SIG-M5 (cell line): ENCODE measurements around the gene MOB3A.
"Not testable (repeated sequence)": the region's sequence is repeated elsewhere in the genome, so short reads cannot be mapped to it uniquely, and the experiment has no call there.

Experiments used
- DNase-seq: peaks from one replicate; lab custom pipeline; 2025; lab: John Stamatoyannopoulos, UW

MOB3A gene

DNA sequence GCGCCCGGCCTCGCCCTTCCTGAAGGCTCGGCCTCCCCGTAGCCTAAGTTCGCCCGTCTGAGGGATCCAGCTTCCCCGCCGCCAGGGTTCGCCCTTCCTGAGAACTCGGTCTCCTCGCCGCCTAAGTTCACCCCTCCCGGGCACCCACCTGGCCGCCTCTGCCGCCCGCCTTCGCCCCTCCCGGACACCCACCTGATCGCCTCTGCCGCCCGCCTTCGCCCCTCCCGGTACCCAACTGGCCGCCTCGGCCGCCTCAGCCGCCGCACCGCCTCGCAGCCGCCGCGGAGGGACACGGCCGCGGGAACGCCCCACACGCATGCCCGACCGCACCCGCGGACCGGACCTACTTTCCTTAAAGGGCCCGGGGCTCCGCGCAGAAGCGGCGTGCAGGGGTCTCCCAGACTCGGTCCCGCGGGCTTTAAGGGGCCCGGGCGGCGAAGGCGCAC lies at the start of gene MOB3A:
TSS of gene MOB3A (minus strand) at position 293 of the 446 bp plus-strand sequence. CDS start 17,766 bp downstream, outside the sequence.
- DNase-seq, result no peak

DNA sequence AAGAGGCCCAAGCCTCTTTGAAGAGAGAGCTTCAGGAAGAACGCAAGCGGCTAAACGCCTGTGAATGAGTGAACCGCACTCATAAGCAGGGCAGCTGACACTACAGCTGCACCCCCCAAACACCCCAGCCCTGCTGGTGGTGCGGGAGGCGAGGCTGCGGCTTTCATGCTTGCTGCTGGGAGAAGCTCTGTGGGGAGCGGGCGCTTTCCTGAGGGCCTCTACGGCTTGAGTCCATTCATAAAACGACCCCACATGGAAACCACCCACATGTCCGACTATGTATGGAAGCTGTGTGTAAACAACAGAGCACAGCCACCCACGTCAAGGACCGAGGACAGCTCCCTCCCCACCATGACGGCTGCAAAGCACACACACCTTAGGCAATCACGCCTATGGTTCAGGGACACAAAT lies 49.7 kb upstream of the MOB3A start:
- no peak for DNase-seq

GRCh38 chr19:2144190-2144589 lies 48.1 kb upstream of the MOB3A start:
- no peak for DNase-seq

GRCh38 chr19:2142173-2142829 lies 46.2 kb upstream of the MOB3A start:
- no peak for DNase-seq

DNA sequence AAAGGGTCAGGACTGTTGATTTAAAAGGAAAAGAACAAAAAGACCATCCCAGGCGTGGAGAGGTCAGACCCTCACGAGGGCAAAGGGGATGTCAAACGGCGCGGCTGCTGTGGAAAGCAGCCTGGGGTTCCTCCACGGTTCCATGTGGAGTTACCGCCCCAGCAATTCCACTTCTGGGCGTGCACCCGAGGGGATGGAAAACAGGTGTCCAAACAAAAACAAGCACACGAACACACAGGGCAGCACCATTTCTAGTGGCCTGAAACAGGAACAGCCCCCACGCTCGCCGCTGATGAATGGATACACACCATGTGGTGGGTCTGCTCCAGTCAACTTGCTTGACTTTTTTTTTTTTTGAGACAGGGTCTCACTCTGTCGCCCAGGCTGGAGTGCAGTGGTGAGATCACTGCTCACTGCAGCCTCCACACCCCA lies 44.0 kb upstream of the MOB3A start:
- no peak for DNase-seq

DNA sequence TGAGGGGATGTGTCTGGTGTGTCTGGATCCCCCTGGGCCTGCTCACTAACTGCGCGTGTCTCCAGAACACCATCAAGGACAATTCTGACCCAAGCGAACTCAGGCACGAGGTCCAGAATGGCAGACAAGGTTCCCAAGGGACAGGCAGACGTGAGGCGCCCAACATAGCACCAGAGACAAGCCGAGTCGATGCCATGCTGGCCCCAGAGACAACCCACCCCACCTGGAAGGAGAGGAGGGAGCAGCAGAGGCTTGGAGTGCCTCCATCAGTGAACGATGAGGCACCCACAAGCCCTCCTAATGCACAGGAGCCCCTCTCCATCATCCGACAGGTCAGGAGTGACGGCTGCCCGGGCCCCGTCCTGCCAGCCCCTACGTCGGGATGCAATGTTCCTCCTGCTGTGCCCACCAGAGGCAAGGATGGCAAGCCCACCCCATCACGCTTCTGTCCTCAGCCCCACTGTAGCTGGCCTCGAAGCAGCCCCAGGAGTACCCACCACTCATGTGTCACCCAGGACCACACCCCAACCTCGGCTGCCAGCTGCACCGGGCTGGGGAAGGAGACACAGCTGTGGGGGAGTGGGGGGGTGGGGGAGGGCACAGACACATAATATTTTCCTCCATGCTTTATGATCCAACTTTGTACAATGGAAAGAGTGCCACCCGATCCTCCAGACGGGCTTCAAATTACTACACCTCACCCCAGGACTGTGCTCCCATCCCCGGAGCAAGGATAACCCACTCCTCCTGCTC lies 43.4 kb upstream of the MOB3A start:
- DNase-seq, result no peak

GRCh38 chr19:2138061-2138728 lies 42.1 kb upstream of the MOB3A start:
- DNase-seq, result no peak

GRCh38 chr19:2136796-2137195 lies 40.7 kb upstream of the MOB3A start:
- DNase-seq, result no peak

- DNase-seq, result no peak
Observed at GRCh38 chr19:2135474-2136402, 39.6 kb upstream of the MOB3A start.

DNA sequence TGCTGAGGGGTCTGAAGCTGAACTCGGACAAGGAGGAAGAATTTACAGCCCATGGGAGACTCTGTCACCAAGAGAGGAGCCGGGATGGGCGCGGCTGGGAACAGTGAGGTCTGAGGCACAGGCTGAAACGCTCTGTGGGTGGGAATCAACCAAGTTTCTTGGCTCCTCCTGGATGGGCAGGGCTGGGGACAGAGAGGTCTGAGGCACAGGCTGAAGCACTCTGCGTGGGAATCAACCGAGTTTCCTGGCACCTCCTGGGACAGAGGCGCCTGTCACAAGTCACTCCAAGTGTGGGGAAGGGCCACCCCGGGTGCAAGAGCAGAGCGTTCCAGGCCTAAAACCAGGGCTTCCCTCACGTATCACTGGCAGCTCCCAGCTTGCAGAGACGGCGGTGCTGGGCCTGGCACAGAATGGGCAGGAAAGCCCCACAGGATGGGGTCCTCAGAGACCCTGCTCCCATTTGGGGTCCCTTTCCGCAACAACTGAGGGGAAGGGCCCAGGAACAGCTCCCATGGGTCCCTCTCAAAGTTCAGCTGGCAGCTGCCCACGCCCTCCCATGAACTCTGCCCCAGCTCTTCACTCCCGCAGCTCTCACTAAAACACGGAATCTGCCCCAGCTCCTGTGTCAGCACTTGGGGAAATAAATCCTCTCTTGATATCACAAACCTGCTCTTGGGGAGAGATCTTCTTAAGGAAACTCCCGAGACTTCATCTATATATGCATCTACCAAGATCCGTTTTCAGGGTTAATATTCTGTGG lies 36.8 kb upstream of the MOB3A start:
- no peak for DNase-seq

GRCh38 chr19:2132191-2132590 lies 36.1 kb upstream of the MOB3A start:
- DNase-seq, result no peak

- DNase-seq, result not testable (repeated sequence)
Observed at GRCh38 chr19:2131012-2131975, 35.2 kb upstream of the MOB3A start.

GRCh38 chr19:2129892-2130770 lies 34.0 kb upstream of the MOB3A start:
- DNase-seq, result no peak

DNA sequence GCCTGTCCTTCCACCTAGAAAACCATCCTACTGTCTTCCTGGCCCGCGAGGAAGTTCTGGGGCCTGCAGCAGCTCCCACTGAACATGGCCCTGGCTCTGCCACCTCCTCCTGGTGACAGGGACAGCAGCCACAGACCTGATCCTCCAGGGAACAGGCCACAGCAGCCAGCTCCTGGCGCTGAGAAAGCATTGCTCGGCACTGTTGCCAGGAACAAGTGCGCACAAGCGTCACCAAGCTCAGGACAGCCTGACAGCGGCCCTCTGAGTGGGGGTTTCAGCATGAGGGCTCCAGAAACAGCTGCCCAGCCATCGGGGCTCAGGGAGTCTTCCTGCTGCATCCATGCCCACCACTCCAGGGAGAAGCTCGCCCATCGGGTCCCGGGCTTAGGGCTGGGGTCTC lies 33.4 kb upstream of the MOB3A start:
- DNase-seq, result no peak

- DNase-seq, result no peak
Observed at GRCh38 chr19:2129022-2129421, 32.9 kb upstream of the MOB3A start.

DNA sequence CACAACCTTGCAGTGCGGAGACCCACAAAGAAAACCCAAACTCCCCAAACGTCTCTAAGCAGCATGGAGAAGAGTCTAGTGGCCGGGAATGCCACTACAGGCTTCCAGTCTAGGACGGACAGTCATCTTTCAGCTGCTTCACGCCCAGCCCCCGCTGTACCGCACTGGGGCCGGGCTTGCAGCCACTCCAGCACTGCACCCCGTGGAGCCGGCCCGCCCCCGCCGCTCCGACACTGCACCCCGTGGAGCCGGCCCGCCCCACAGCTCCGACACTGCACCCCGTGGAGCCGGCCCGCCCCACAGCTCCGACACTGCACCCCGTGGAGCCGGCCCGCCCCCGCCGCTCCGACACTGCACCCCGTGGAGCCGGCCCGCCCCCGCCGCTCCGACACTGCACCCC lies 32.1 kb upstream of the MOB3A start:
- DNase-seq, result not testable (repeated sequence)

GRCh38 chr19:2127758-2128157 lies 31.6 kb upstream of the MOB3A start:
- no peak for DNase-seq

DNA sequence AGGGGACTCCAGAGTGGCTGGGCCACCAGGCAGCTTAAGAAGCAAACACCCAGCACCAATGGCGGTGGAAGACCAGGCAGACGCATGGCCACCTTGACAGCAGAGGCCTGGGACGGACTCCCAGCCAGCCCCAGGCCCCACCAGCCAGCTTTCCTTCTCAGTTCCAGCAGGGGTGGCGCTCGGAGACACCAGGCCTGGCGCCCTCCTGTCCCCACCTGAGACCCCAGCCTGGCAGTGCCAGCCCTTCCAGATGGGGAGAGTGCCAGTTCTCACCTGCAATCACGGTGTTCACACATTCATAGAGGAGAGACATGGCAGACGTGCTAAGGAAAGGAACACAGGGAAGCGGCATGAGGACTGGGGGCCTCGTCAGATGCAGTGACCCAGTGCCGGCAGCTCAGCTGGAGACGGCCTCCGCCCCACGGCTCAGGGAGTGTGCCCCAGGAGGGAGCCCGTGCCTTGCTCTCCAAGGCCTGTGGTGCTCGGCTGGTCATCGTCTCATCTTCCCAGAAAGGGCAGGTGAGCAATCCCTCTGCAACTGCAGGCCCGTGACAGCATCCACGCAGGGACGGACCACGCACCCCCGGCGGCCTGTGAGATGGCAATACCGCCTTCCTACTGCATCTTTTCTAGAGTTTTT lies 30.9 kb upstream of the MOB3A start:
- DNase-seq, result no peak
